Measurements from ENCODE around the gene KCND2.
"Not testable (repeated sequence)": the region's sequence is repeated elsewhere in the genome, so short reads cannot be mapped to it uniquely, and the experiment has no call there.

The KCND2 gene

DNA sequence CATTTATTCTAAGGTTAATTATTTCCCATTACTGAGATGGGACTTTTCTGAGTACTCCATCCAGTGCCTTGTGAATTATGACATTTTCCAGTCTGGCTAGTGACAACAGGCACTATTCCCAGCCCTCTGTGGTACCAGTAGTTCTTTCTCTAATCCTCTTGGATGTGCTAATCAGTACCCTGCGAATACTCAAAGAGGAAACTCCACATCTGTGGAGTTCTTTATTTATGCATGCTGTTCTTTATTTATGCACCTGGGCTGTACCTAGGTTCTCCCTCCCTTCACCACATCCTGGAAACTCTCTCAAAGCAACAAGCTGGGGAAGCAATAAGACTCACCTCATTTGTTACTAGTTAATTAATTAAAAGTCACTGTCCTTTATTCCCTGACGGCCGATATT lies 501.5 kb downstream of the KCND2 start:
- no peak for DNase-seq

DNA sequence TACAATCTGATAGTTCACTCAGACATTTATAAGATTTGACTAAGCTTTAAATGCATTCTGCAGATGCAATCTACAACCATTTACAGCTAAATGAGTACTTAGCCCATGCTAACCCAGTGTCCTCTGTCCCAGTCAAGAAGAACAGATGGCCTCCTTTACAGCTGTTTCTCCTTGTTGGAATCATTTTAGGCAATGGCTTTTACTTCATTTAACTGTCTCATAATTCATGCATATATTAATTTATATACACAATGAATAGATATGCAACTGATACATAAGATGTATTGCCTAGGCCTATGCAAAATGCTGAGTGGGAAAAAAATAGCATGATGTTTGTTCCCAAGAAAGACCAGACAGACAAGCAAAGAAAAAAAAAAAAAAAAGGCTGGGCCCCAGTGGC lies 502.8 kb downstream of the KCND2 start:
- no peak for DNase-seq

GRCh38 chr7:120779078-120779477 lies 506.1 kb downstream of the KCND2 start:
- DNase-seq, result not testable (repeated sequence)

DNA sequence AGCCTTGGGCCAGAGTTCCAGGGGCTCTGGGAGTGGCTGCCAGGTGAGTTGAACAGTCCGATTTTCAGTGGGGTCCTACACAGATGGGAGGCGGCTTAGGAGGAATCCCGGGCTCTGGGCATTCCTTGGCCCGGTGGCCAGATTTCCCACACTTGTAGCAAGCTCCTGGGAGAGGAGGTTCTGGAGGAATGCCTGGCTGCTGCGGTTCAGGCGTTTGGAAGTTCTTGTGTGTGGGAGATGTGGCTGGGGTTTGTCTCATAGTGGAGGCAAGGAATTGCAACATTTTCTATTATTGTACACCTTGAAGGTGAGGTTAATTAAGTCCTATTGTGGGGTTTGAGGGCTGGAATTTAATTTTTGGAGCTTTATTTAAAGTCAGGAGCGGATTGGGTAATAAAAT lies 507.5 kb downstream of the KCND2 start:
- not testable (repeated sequence) for DNase-seq

DNA sequence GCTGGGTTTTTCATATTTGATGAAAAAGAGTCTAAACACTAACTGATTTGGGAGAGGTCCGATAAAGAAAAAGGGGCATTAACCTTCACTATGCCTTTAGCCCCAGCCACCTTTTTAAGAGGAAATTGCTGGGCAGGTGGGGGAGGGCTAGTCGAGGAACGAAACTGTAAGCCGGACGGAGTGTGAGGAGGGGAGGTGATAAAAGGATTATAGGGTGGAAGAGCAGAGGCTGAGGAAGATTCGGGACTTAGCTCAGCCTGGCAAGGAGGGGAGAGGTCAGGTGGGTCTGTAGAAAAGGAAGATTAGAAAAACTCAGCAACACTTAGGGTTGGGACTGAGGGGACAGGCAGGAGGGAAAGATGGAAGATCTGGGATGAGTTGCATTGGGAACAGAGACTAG lies 508.0 kb downstream of the KCND2 start:
- no peak for DNase-seq

GRCh38 chr7:120781924-120782323 lies 508.9 kb downstream of the KCND2 start:
- not testable (repeated sequence) for DNase-seq

GRCh38 chr7:120783273-120783672 lies 510.3 kb downstream of the KCND2 start:
- no peak for DNase-seq

DNA sequence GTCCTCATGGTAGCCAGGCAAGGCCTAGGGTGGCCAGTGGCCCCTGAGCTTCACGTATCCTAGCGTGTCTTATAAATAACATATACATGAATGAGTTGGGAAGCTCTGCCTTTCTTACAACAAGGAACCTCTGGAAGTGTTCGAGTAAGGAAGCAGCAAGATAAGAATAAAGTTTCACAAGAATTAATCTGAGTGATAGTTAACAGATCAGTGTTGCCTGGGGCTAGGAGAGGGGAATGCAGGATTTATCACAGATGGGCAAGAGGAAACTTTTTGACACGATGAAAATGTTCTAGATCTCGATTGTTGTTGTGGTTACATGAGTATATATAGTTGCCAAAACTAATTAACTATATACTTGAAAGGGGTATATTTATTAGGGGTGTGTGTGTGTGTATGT lies 510.7 kb downstream of the KCND2 start:
- DNase-seq, result no peak

DNA sequence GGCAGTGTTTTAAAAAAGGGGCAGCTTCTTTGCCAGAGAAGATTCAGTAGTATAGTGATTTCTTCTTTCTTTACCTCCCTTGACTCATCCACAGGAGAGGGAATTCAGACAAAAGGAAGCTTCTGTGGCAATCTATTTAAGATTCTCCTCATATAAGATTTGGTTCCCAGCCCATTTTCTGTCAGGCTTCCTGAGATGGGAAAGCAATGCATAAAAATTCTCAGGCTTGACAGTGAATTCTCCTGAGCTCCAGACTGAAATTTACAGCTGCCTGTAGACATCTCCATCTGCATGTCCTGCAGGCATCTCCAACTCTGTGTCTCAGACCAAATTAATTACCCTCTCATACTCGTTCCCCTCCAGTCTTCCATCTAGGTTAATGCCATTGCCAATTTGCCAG lies 512.1 kb downstream of the KCND2 start:
- DNase-seq, result no peak

GRCh38 chr7:120792091-120792860 lies 519.3 kb downstream of the KCND2 start:
- peak; percentile 38 for DNase-seq

DNA sequence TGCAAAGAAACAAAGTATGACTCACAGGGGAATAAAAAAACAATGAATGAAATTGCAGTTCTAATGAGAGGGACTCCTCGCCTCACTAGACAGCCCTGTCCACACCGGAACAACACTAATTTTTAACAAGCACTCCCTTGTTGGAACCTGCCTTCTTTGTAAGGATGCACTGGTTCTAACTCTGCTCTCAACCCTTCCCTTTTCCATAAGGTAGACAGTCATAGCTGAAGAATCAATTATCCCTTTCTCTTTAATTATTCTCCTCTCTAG lies 519.8 kb downstream of the KCND2 start:
- DNase-seq, result no peak

GRCh38 chr7:120793213-120793936 lies 520.4 kb downstream of the KCND2 start:
- DNase-seq, result no peak

DNA sequence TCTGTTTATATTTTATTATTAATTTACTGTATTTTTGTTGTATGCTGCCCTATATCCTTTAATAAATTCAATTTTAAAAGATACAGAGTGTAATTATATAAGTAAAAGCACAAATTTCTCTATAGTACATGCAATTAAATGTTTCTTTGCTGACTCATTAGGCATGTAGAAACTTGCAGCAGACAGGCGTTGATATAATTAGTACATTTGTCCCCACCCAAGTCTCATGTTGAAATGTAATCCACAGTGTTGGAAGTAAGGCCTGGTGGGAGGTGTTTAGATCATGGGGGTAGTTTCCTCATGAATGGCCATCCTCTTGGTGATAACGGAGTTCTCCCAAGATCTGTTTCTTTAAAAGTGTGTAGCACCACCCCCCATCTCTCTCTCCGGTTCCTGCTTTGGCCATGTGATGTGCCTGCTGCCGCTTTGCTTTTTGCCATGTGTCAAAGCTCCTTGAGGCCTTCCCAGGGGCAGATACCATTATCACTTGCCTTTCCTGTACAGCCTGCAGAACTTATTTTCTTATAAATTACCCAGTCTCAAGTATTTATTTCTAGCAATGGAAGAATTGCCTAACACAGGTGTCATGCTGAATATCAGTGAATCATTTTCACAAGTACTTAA lies 521.2 kb downstream of the KCND2 start:
- no peak for DNase-seq

- DNase-seq, result no peak
These were observed 524.2 kb downstream of the KCND2 start for GRCh38 chr7:120797026-120797645.

GRCh38 chr7:120799147-120799546 lies 526.2 kb downstream of the KCND2 start:
- no peak for DNase-seq
